ENCODE results near the gene YLPM1. TPM values are rescaled to one million over a fixed set of nuclear protein-coding genes. Genes with fewer than 3 reads are reported as not detected.

YLPM1 gene
- total RNA-seq, 3 donors from 2014 or later = 45.8 to 49.6 (median 47.4) TPM

- peak overlapping the region; percentile 95 for H3K4me3 Mint-ChIP-seq
- no peaks in the 10 kb centered on the region for H3K27me3 Mint-ChIP-seq (ENCODE audit: low read depth)
- DNase-seq (peak; percentile 4), ATAC-seq (no peak)
- no peaks in the 10 kb centered on the region for H3K9me3 Mint-ChIP-seq
- H3K36me3 Mint-ChIP-seq (ENCODE audit: insufficient read depth) = peaks cover 20% of the 10 kb centered on the region
- peaks cover 53% of the 10 kb centered on the region for H3K4me1 Mint-ChIP-seq (ENCODE audit: low read depth)
Measured at GRCh38 chr14:74763803-74764531, 851 bp downstream of the YLPM1 start.

- H3K9me3 Mint-ChIP-seq = no peaks in the 10 kb centered on the region
- peaks cover 58% of the 10 kb centered on the region for H3K4me1 Mint-ChIP-seq (ENCODE audit: low read depth)
- DNase-seq (no peak), ATAC-seq (no peak)
- H3K4me3 Mint-ChIP-seq = peak overlapping the region; percentile 95
- H3K36me3 Mint-ChIP-seq (ENCODE audit: insufficient read depth) = peaks cover 21% of the 10 kb centered on the region
- H3K27me3 Mint-ChIP-seq (ENCODE audit: low read depth) = no peaks in the 10 kb centered on the region
Measured at GRCh38 chr14:74765721-74766120, 2.6 kb downstream of the YLPM1 start.

- H3K27me3 Mint-ChIP-seq (ENCODE audit: low read depth) = no peaks in the 10 kb centered on the region
- H3K4me3 Mint-ChIP-seq = no peak overlapping the region
- ATAC-seq (no peak), DNase-seq (no peak)
- H3K9me3 Mint-ChIP-seq = no peaks in the 10 kb centered on the region
- peaks cover 22% of the 10 kb centered on the region for H3K36me3 Mint-ChIP-seq (ENCODE audit: insufficient read depth)
- H3K4me1 Mint-ChIP-seq (ENCODE audit: low read depth) = peaks cover 49% of the 10 kb centered on the region
Measured at GRCh38 chr14:74771399-74771798, 8.3 kb downstream of the YLPM1 start.

GRCh38 chr14:74784634-74785033 lies 21.5 kb downstream of the YLPM1 start:
- H3K36me3 Mint-ChIP-seq (ENCODE audit: insufficient read depth) = peaks cover 35% of the 10 kb centered on the region
- ATAC-seq = no peak

GRCh38 chr14:74785056-74785613 lies 22.0 kb downstream of the YLPM1 start:
- no peaks in the 10 kb centered on the region for H3K27me3 Mint-ChIP-seq (ENCODE audit: low read depth)
- no peaks in the 10 kb centered on the region for H3K9me3 Mint-ChIP-seq
- H3K36me3 Mint-ChIP-seq (ENCODE audit: insufficient read depth) = peaks cover 35% of the 10 kb centered on the region
- ATAC-seq = no peak
- H3K4me3 Mint-ChIP-seq = no peak overlapping the region
- H3K4me1 Mint-ChIP-seq (ENCODE audit: low read depth) = peaks cover 16% of the 10 kb centered on the region
- no peak for DNase-seq

More at GRCh38 chr14:74784634-74785033, 21.5 kb downstream of the YLPM1 start:
- DNase-seq = no peak
- H3K27me3 Mint-ChIP-seq (ENCODE audit: low read depth) = no peaks in the 10 kb centered on the region
- no peaks in the 10 kb centered on the region for H3K9me3 Mint-ChIP-seq
- peaks cover 16% of the 10 kb centered on the region for H3K4me1 Mint-ChIP-seq (ENCODE audit: low read depth)
- no peak overlapping the region for H3K4me3 Mint-ChIP-seq

- Mint-ChIP-seq H3K36me3 (ENCODE audit: insufficient read depth) (peaks cover 29% of the 10 kb centered on the region), H3K4me3 (no peak overlapping the region), H3K27me3 (ENCODE audit: low read depth) (no peaks in the 10 kb centered on the region), H3K9me3 (peaks cover 3% of the 10 kb centered on the region), H3K4me1 (ENCODE audit: low read depth) (peaks cover 20% of the 10 kb centered on the region)
- ATAC-seq (no peak), DNase-seq (no peak)
Measured at GRCh38 chr14:74786796-74787315, 23.7 kb downstream of the YLPM1 start.

- DNase-seq (no peak), ATAC-seq (peak in 1 of 2 donors; percentile 65)
- peaks cover 3% of the 10 kb centered on the region for H3K9me3 Mint-ChIP-seq
- H3K4me3 Mint-ChIP-seq = peak overlapping the region; percentile 66
- H3K4me1 Mint-ChIP-seq (ENCODE audit: low read depth) = peaks cover 37% of the 10 kb centered on the region
- H3K27me3 Mint-ChIP-seq (ENCODE audit: low read depth) = no peaks in the 10 kb centered on the region
- peaks cover 22% of the 10 kb centered on the region for H3K36me3 Mint-ChIP-seq (ENCODE audit: insufficient read depth)
Measured at GRCh38 chr14:74792249-74793039, 29.3 kb downstream of the YLPM1 start.

GRCh38 chr14:74793506-74794155 lies 30.5 kb downstream of the YLPM1 start:
- Mint-ChIP-seq H3K36me3 (ENCODE audit: insufficient read depth) (peaks cover 27% of the 10 kb centered on the region), H3K9me3 (peaks cover 3% of the 10 kb centered on the region), H3K4me3 (peak overlapping the region; percentile 66), H3K27me3 (ENCODE audit: low read depth) (no peaks in the 10 kb centered on the region), H3K4me1 (ENCODE audit: low read depth) (peaks cover 37% of the 10 kb centered on the region)
- no peak for DNase-seq
- ATAC-seq = no peak

GRCh38 chr14:74794947-74795346 lies 31.8 kb downstream of the YLPM1 start:
- Mint-ChIP-seq H3K36me3 (ENCODE audit: insufficient read depth) (peaks cover 35% of the 10 kb centered on the region), H3K4me3 (no peak overlapping the region), H3K9me3 (peaks cover 3% of the 10 kb centered on the region), H3K27me3 (ENCODE audit: low read depth) (no peaks in the 10 kb centered on the region), H3K4me1 (ENCODE audit: low read depth) (peaks cover 44% of the 10 kb centered on the region)
- no peak for DNase-seq
- ATAC-seq = no peak

- ATAC-seq = no peak
- Mint-ChIP-seq H3K36me3 (ENCODE audit: insufficient read depth) (peaks cover 45% of the 10 kb centered on the region), H3K9me3 (no peaks in the 10 kb centered on the region), H3K4me1 (ENCODE audit: low read depth) (peaks cover 13% of the 10 kb centered on the region), H3K27me3 (ENCODE audit: low read depth) (no peaks in the 10 kb centered on the region), H3K4me3 (no peak overlapping the region)
- DNase-seq = no peak
Measured at GRCh38 chr14:74799765-74800164, 36.6 kb downstream of the YLPM1 start.

GRCh38 chr14:74800780-74801179 lies 37.7 kb downstream of the YLPM1 start:
- H3K36me3 Mint-ChIP-seq (ENCODE audit: insufficient read depth) = peaks cover 45% of the 10 kb centered on the region
- H3K4me3 Mint-ChIP-seq = no peak overlapping the region
- DNase-seq (no peak), ATAC-seq (no peak)
- no peaks in the 10 kb centered on the region for H3K9me3 Mint-ChIP-seq
- H3K4me1 Mint-ChIP-seq (ENCODE audit: low read depth) = peaks cover 13% of the 10 kb centered on the region
- H3K27me3 Mint-ChIP-seq (ENCODE audit: low read depth) = no peaks in the 10 kb centered on the region

- ATAC-seq (no peak), DNase-seq (no peak)
- Mint-ChIP-seq H3K4me3 (no peak overlapping the region), H3K36me3 (ENCODE audit: insufficient read depth) (peaks cover 42% of the 10 kb centered on the region), H3K9me3 (no peaks in the 10 kb centered on the region), H3K27me3 (ENCODE audit: low read depth) (no peaks in the 10 kb centered on the region), H3K4me1 (ENCODE audit: low read depth) (peaks cover 10% of the 10 kb centered on the region)
Measured at GRCh38 chr14:74801396-74801795, 38.3 kb downstream of the YLPM1 start.

- peaks cover 31% of the 10 kb centered on the region for H3K36me3 Mint-ChIP-seq (ENCODE audit: insufficient read depth)
- DNase-seq = no peak
- no peak for ATAC-seq
Measured at GRCh38 chr14:74804219-74804825, 41.2 kb downstream of the YLPM1 start.

More at GRCh38 chr14:74804219-74804825, 41.2 kb downstream of the YLPM1 start:
- Mint-ChIP-seq H3K27me3 (ENCODE audit: low read depth) (no peaks in the 10 kb centered on the region), H3K9me3 (no peaks in the 10 kb centered on the region), H3K4me1 (ENCODE audit: low read depth) (peaks cover 5% of the 10 kb centered on the region), H3K4me3 (no peak overlapping the region)

Measured in activated T-cell treated with anti-CD3 and anti-CD28 coated beads, Interleukin-2, amount 50 U/mL, for 4 hours (primary cell).